Nephron (organoid): Measurements from ENCODE around the gene PNPLA7.
"Not testable (repeated sequence)": the region's sequence is repeated elsewhere in the genome, so short reads cannot be mapped to it uniquely, and the experiment has no call there.

ENCODE experiments used
- H3K27ac Mint-ChIP-seq, 3 experiments: 2 replicates each; pipeline ENCODE4 v1.8.0; 2020; ENCODE audit warnings: mixed read lengths in 3 of 3, mild to moderate bottlenecking in 2 of 3, moderate library complexity in 1 of 3
- H3K27me3 Mint-ChIP-seq: 2 replicates; pipeline ENCODE4 v1.8.0; 2021; ENCODE audit warnings: low read depth, mild to moderate bottlenecking, moderate library complexity, mixed read lengths
- H3K36me3 Mint-ChIP-seq: 2 replicates; pipeline ENCODE4 v1.8.0; 2020; ENCODE audit warnings: low read depth, mixed read lengths
- H3K4me1 Mint-ChIP-seq: 2 replicates; pipeline ENCODE4 v1.8.0; 2020; ENCODE audit warnings: mixed read lengths
- H3K4me3 Mint-ChIP-seq, 3 experiments: 2 replicates each; pipeline ENCODE4 v1.8.0; 2020; ENCODE audit warnings: mild to moderate bottlenecking in 3 of 3, mixed read lengths in 3 of 3, moderate library complexity in 2 of 3
- H3K9me3 Mint-ChIP-seq: 2 replicates; pipeline ENCODE4 v1.8.0; 2020; ENCODE audit warnings: mixed read lengths
- TF ChIP-seq, protein P1 (sequence below), 3 experiments: fragments of 200-600 bp; sonication (generic); IDR thresholded peaks; one replicate each; pipeline ENCODE4 v1.5.0; 2021; ENCODE audit warnings: antibody characterized with exemption in 3 of 3; ENCODE audit not compliant: unreplicated experiment in 3 of 3

Gene PNPLA7

DNA sequence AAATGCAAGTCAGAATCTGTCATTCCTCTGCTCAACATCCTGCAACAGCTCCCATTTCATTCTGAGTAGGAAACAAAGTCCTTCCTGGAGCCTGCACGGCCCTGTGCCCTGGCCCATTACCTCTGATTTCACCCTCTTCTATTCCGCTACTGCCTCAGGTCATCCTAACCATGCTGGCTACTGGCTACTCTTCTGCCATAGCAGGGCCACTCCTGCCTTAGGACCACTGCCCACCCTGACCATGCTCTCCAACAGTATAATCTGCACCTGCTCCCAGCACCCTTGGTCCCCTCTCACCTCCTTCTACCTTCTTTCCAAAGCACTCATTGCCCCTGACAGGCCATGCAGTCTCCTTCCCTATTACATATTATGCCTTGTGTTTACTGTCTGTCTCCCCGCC is 20.4 kb upstream of the PNPLA7 start:
- no peak overlapping the region for H3K27ac Mint-ChIP-seq
- H3K4me1 Mint-ChIP-seq: peaks cover 1% of the 10 kb centered on the region
- no peaks in the 10 kb centered on the region for H3K27me3 Mint-ChIP-seq
- TF ChIP-seq, protein P1, sequence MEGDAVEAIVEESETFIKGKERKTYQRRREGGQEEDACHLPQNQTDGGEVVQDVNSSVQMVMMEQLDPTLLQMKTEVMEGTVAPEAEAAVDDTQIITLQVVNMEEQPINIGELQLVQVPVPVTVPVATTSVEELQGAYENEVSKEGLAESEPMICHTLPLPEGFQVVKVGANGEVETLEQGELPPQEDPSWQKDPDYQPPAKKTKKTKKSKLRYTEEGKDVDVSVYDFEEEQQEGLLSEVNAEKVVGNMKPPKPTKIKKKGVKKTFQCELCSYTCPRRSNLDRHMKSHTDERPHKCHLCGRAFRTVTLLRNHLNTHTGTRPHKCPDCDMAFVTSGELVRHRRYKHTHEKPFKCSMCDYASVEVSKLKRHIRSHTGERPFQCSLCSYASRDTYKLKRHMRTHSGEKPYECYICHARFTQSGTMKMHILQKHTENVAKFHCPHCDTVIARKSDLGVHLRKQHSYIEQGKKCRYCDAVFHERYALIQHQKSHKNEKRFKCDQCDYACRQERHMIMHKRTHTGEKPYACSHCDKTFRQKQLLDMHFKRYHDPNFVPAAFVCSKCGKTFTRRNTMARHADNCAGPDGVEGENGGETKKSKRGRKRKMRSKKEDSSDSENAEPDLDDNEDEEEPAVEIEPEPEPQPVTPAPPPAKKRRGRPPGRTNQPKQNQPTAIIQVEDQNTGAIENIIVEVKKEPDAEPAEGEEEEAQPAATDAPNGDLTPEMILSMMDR (IDR thresholded peaks at IDR 0.05; ENCODE audit: unreplicated experiment in 3 of 3): no peak
- no peak overlapping the region for H3K4me3 Mint-ChIP-seq
- H3K36me3 Mint-ChIP-seq: peaks cover 41% of the 10 kb centered on the region
- H3K9me3 Mint-ChIP-seq: no peaks in the 10 kb centered on the region

DNA sequence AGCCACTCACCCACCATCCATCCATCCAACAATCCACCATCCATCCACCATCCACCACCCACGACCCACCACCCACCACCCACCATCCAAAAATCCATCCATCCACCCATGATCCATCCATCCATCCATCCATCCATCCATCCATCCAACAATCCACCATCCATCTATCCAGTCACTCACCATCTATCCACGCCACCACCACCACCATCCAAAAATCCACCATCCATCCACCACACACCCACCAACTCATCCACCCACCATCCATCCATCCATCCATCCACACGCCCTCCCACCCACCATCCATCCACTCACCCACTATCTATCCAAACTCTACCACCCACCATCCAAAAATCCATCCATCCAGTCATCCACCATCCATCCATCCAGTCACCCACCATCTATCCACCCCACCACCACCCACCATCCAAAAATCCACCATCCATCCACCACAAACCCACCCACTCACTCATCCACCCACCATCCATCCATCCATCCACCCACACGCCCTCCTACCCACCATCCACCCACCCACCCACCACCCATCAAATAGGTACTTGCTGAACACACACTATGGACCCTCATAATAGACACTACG is 19.5 kb upstream of the PNPLA7 start:
- TF ChIP-seq, protein P1 (IDR thresholded peaks at IDR 0.05; ENCODE audit: unreplicated experiment in 3 of 3): no peak
- H3K9me3 Mint-ChIP-seq: no peaks in the 10 kb centered on the region
- H3K27ac Mint-ChIP-seq: no peak overlapping the region
- no peak overlapping the region for H3K4me3 Mint-ChIP-seq
- H3K36me3 Mint-ChIP-seq: peaks cover 33% of the 10 kb centered on the region
- no peaks in the 10 kb centered on the region for H3K4me1 Mint-ChIP-seq
- no peaks in the 10 kb centered on the region for H3K27me3 Mint-ChIP-seq

DNA sequence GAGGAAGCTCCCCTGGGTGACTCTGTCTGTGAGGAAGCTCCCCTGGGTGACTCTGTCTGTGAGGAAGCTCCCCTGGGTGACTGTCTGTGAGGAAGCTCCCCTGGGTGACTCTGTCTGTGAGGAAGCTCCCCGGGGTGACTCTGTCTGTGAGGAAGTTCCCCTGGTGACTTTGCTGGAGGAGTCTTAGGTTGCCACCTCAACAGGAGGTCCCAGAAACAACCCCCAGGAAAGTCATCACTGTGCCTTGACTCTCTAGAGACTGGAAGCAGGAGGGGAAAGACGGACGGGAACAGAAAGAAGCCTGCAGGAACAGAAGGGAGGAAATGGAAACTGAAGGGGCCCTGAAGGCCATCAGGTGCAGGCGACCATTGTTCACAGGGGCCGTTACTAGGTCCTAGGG is 18.2 kb upstream of the PNPLA7 start:
- not testable (repeated sequence) for H3K9me3 Mint-ChIP-seq, H3K27ac Mint-ChIP-seq, H3K4me3 Mint-ChIP-seq, H3K4me1 Mint-ChIP-seq, H3K27me3 Mint-ChIP-seq
- H3K36me3 Mint-ChIP-seq: peaks cover 36% of the 10 kb centered on the region

DNA sequence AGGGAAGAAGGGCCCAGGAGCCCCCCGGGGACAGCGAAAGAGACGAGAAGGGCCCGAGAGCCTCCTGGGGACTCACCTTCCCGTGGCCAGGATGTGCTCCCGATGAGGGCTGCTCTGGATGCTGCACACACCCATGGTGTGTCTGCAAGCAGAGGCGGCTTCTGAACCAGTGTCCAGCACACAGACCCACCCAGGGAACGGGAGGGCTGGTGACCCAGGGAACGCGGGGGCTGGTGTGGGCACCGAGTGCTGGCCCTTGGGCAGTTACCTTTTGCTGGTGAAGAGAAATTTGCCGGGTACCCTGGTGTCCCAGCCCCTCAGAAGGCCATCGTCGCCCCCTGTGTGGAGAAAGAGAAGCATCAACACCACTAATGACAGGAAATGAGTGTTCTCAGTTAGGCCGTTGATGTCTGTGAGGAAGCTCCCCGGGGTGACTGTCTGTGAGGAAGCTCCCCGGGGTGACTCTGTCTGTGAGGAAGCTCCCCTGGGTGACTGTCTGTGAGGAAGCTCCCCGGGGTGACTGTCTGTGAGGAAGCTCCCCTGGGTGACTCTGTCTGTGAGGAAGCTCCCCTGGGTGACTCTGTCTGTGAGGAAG is 14.7 kb upstream of the PNPLA7 start:
- peaks cover 5% of the 10 kb centered on the region for H3K4me1 Mint-ChIP-seq
- TF ChIP-seq, protein P1 (IDR thresholded peaks at IDR 0.05; ENCODE audit: unreplicated experiment in 3 of 3): no peak
- H3K9me3 Mint-ChIP-seq: no peaks in the 10 kb centered on the region
- peaks cover 44% of the 10 kb centered on the region for H3K36me3 Mint-ChIP-seq
- H3K27ac Mint-ChIP-seq: no peak overlapping the region
- no peak overlapping the region for H3K4me3 Mint-ChIP-seq
- H3K27me3 Mint-ChIP-seq: no peaks in the 10 kb centered on the region

DNA sequence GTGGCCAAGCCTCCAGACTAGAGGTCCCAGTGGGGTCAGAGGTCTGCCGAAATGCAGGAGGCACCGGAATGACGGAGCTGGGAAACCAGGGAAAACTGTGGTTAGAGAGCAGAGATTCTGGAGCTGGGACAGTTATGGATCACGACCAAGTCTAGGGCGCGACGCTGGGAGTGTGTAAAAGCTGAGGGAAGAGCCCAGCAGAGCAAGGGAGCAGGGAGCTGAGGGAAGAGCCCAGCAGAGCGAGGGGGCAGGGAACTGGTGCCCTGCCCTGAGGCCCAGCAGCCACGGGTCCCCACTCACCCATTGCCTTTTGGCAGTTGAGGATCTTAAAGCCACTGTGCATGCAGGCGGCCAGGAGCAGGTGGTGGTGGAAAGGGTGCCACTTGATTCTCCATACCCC is 13.9 kb upstream of the PNPLA7 start:
- no peaks in the 10 kb centered on the region for H3K27me3 Mint-ChIP-seq
- peaks cover 10% of the 10 kb centered on the region for H3K4me1 Mint-ChIP-seq
- H3K36me3 Mint-ChIP-seq: peaks cover 51% of the 10 kb centered on the region
- no peak overlapping the region for H3K27ac Mint-ChIP-seq
- H3K9me3 Mint-ChIP-seq: no peaks in the 10 kb centered on the region
- no peak overlapping the region for H3K4me3 Mint-ChIP-seq
- TF ChIP-seq, protein P1 (IDR thresholded peaks at IDR 0.05; ENCODE audit: unreplicated experiment in 3 of 3): no peak

DNA sequence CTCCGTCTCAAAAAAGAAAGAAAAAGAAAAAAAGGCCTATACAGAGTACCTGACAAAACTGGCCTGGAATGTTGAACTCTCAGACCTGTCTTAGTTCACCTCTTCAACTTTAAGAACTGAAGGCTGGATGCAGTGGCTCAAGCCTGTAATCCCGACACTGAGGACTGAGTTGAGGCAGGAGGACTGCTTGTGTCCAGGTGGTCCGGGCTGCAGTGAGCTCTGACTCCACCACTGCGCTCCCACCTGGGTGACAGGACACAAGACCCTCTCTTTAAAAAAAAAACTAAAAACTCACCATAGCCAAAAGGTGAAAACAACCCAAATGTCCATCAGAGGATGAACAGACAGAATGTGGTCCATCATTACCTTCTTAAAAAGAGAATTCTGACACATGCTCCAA is 7.9 kb upstream of the PNPLA7 start:
- H3K9me3 Mint-ChIP-seq: no peaks in the 10 kb centered on the region
- TF ChIP-seq, protein P1 (IDR thresholded peaks at IDR 0.05; ENCODE audit: unreplicated experiment in 3 of 3): no peak
- no peak overlapping the region for H3K4me3 Mint-ChIP-seq
- H3K4me1 Mint-ChIP-seq: peaks cover 15% of the 10 kb centered on the region
- H3K27me3 Mint-ChIP-seq: no peaks in the 10 kb centered on the region
- no peak overlapping the region for H3K27ac Mint-ChIP-seq
- H3K36me3 Mint-ChIP-seq: peaks cover 68% of the 10 kb centered on the region
